ENCODE data around the gene APOL1.

DNA sequence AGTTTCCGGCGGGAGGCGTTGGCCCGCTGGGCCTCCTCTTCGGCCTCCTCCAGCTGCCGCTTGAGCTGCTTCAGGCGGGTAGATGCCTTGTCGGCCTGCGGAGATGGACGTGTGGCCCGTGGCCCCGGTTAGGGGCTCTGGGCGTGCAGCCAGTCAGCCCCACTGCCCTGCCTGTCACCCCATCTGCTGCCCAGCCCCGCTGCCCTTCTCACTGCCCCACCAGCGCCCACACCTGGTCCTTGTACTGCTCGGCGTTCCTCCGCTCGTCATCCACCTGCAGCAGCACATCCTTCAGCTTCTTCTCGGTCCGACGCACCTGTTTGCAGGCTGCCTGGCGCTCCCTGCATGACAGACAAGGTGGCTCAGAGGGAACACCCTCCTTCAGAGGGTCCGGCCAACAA, 31.2 kb downstream of the APOL1 start:
- TF ChIP-seq CTCF (IDR thresholded peaks at IDR 0.05) (no peak), POLR2A (IDR thresholded peaks at IDR 0.05) (no peak)
